Measurements from ENCODE around the gene KCNAB1. TPM values are rescaled to one million over a fixed set of nuclear protein-coding genes. Genes with fewer than 3 reads are reported as not detected.

Gene KCNAB1
- total RNA-seq, 1 donor from 2014 or later = 15.3 TPM

DNA sequence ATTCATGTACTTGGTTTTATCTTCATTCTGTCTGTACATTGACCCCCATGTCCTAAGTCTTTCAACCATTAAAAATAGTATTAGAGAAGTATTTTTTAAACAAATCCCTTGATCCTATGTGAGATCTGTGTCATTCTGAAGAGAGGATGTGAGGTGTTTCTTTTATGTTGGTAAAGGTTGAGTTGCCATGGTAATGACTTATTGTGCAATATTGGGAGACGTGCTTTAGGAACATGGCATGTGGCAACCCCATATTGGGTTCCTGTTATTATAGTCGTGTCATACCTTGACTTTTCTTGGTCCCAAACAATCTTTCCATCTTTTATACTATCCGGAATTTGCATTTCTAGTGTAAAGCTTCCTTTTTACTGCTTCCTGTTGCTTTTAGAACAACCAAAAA, 203.1 kb downstream of the KCNAB1 start:
- DNase-seq = no peak

GRCh38 chr3:156330415-156330814, 210.0 kb downstream of the KCNAB1 start:
- DNase-seq = no peak

GRCh38 chr3:156332304-156332703, 211.9 kb downstream of the KCNAB1 start:
- no peak for DNase-seq

GRCh38 chr3:156334841-156335545, 214.6 kb downstream of the KCNAB1 start:
- no peak for DNase-seq

DNA sequence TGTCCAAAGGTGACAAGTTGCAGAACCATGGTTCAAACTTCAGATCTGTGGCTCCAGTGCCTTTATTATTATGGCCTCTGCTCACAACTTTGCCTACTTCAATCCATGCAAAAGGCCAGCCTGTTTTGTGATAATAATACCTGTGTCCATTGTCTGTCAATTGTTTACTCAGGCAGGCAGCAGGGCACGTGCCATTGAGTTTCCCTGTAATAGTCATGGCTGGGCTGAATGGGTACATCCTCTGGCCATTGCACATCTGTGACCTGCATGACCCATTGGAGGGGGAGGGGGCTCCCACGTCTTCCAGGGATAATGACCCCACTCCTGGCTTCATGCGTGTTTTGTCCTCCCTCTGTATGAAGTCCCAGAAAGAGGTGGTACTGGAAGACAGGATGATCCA, 219.1 kb downstream of the KCNAB1 start:
- DNase-seq = no peak

DNA sequence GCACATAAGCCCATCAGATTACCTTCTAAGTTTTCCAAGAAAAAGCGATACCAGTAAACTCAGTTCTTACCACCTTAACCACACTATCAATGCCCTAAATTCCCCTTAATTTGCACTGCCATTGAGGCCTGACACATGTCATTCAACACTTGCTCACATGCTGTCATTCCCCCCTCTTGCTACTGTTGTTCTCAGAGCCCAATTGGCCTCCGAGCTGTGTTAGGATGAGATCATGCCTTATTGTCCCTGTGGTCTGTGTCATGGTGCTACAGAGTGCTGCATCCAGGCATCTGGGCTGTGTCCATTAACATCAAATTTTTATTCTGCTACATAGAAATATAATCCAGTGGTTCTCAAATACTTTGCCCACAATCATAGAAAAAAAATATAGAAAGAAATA, 221.0 kb downstream of the KCNAB1 start:
- no peak for DNase-seq

- DNase-seq = no peak
Measured at GRCh38 chr3:156341831-156342416, 221.5 kb downstream of the KCNAB1 start.

DNA sequence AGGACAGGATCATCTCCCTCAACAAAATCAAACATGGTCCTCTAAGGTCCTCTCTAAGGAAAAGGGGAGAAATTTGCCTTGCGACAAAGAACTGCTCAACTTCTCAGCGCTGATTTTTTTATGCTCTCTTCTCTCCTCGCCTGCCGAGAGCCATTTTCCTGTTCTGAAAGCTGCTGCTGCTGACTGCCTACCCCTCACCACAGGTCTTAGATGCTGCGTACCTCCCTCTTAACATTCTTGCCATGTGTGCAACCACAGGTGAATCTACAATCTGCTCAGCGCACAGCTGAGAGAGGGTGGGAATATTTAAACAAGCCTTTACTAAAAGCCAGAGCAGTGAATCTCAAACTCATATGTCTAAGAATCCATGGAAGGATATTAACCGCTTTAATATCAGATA, 223.8 kb downstream of the KCNAB1 start:
- no peak for DNase-seq

DNA sequence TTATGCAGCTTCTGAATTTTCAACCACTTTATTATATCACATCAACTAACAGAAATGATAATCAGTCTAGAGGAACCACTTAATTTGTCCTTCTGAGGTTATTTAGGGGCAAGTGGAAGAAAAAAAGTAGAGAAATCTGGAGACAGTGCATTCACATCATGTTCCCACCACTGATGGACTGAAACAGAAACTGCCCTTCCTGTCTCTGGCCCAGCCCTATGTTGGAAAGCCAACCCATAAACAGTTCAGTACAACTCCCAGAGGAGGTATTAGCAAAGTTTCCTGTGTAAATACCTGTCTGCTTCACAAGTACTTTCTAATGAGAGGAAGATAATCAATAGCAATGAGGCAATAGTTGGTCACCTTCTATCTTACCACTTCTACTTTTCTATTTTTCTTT, 228.7 kb downstream of the KCNAB1 start:
- no peak for DNase-seq

- no peak for DNase-seq
Measured at GRCh38 chr3:156349978-156350377, 229.6 kb downstream of the KCNAB1 start.

DNA sequence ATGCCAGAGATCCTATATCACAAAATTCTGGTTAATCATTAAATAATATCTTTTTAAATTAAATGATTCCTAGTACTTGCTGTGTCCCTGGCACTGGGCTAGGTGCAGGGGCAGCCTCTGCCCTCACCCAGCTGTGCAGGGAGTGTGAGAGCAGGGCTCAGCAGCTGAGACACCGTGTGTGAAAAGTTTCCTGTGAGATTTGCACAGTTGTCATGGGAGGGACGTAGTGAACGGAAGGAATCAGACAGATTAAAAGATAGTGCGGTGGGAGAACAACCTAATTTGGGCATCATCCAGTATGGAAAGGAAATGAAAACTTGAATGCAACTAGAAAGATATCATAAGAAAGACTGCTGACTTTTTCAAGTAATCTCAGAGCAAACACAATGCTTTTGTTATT, 230.4 kb downstream of the KCNAB1 start:
- no peak for DNase-seq

DNA sequence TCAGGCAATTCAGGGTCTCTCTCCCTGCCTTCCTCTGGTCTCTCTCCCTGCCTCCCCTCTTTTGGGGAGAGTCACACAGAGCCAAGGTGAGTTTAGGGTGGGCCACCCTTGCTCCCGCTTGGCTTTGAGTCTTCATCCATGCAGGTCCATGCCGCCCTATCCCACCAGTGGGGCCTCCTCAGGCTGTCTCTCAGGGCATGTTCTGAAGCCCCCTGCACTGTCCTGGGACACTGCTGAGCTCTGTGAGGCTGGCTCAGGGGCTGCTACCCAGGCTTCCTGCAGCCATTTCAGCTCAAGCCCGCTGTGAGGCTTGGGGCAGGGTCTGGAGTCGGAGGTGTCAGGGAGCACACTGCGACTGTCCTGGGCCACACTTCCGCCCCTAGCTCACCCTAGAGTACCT, 231.4 kb downstream of the KCNAB1 start:
- DNase-seq = no peak

GRCh38 chr3:156352728-156353127, 232.3 kb downstream of the KCNAB1 start:
- DNase-seq = no peak

DNA sequence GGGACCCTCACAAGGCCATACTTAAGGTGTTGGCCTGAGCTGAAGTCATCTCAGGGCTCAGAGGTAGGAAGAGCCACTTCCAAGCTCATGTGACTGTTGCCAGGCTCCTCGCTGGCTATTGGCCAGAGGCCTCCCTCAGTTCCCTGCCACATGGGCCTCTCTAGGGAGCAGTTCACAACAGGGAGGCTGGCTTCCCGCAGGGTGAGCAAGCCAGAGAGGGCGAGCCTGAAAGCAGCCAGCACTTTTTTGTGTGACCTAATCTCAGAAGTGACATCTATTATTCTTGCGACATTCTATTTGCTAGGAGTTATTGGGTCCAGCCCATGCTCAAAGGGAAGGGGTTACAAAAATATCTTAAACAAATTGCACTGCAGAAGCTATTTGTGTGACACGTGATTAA, 233.2 kb downstream of the KCNAB1 start:
- DNase-seq = no peak

GRCh38 chr3:156356537-156357363, 236.4 kb downstream of the KCNAB1 start:
- DNase-seq = no peak

DNA sequence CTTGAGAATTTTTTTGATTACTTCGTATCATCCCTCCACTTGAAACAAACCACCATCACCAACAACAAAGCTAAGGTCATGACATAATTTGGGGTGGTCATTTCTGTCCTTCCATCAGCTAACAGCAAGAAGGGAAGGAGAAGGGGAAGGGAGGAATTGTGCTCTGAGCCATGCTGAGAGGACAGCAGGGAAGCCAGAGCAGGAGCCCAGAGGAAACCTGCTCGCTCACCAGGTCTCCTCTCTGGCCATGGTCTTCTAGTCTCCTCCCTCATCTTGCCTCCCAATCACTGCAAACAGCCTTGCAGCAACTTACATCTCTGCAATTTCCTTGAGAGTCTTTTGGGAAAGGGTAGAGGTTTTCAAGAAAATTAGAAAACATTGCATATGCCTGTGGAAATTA, 237.9 kb downstream of the KCNAB1 start:
- DNase-seq = no peak

GRCh38 chr3:156359368-156359767, 239.0 kb downstream of the KCNAB1 start:
- no peak for DNase-seq

- DNase-seq = no peak
Measured at GRCh38 chr3:156360083-156360482, 239.7 kb downstream of the KCNAB1 start.

DNA sequence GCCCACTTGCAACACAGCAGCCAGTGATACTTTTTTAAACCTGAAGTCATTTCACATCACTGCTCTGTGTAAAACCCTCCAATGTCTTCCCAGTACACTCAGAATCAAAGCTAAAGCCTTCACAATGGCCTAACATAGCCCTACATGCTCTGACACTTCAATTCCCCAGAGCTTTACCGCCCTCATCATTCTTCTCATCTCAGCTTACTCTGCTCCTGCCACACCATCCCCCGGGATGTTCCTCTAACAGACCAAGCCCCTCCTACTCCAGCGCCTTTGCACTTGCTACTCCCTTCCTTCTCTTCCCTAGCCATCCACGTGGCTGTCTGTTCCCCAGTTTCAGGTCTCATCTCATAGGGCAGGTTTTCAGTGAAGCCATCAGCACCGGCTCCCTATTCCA, 240.6 kb downstream of the KCNAB1 start:
- DNase-seq = no peak

DNA sequence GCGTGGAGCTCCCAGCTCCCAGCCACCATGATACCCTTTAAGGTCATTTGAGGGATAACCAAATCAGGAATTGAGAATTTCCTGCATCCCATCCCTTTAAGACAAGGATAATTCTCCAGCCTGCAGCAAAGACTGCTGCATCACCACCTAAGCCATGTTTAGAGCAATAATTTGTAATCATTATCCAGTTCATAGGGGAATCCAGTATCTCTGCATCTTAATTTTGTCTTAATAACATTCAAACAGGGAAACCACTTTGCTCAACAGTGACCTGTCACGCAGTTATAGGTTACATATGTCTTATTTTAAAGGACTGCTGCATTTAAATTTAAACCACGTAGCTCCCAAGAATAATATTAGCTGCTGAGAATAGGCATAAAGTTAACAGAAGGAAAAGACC, 246.2 kb downstream of the KCNAB1 start:
- no peak for DNase-seq

DNA sequence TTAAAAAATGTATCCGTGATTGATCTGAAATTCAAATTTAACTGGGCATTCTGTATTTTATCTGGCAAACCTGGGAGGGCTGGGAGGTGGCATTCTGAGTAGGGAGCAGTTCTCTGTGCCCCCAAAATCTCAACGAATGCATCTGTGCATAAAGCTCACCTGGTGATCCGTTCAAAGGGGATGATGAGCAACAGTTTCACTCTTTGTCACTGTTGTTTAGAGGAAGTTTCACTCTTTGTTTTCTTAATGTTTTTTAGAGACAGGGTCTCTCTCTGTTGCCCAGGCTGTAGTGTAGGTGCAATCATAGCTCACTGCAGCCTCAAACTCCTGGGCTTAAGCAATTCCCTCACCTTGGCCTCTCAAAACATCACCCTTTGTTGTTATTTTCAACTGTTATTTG, 247.8 kb downstream of the KCNAB1 start:
- no peak for DNase-seq

GRCh38 chr3:156371701-156372100, 251.3 kb downstream of the KCNAB1 start:
- DNase-seq = no peak

- no peak for DNase-seq
Measured at GRCh38 chr3:156373095-156373494, 252.7 kb downstream of the KCNAB1 start.

DNA sequence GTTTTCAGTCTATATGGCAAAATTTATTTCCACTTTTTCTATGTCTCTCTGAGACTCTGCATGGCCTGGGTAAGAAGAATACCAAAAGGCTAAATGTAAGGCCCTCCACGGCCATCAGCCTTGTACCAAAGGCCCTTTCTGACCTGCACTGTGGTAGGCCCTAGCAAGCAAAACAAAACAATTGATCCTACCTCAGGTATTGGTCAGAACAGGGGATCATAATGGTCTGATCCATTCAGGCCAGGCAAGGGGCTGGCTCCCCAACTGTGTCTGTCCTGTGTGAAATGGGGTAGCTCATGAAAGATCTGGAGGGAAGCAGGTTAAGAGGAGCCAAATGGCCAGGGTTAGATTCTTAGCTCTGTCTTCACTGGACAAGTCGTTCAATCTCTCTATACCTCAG, 253.3 kb downstream of the KCNAB1 start:
- no peak for DNase-seq
